Measurements from ENCODE around the gene MBIP. TPM values are rescaled to one million over a fixed set of nuclear protein-coding genes. Genes with fewer than 3 reads are reported as not detected.

The MBIP gene
- total RNA-seq, 2 experiments from 2014 or later = 29.9 to 30.8 TPM

- Mint-ChIP-seq H3K9me3 (no peaks in the 10 kb centered on the region), H3K27me3 (ENCODE audit: low read depth) (no peaks in the 10 kb centered on the region), H3K36me3 (ENCODE audit: low read depth) (peaks cover 43% of the 10 kb centered on the region), H3K4me1 (ENCODE audit: low read depth) (peaks cover 4% of the 10 kb centered on the region), H3K27ac (no peak overlapping the region), H3K4me3 (no peak overlapping the region)
- DNase-seq = no peak
- intact Hi-C loops (cut with micrococcal nuclease) = no loop called here
- CTCF ChIA-PET = interaction anchor here (1.3 kb wide), 1 partner anchor 69 kb away, joined by 3 read pairs; no protein-coding TSS in a partner anchor
These were observed 15.5 kb downstream of the MBIP start for GRCh38 chr14:36304895-36305294.

- H3K9me3 Mint-ChIP-seq = no peaks in the 10 kb centered on the region
- peaks cover 4% of the 10 kb centered on the region for H3K4me1 Mint-ChIP-seq (ENCODE audit: low read depth)
- peaks cover 38% of the 10 kb centered on the region for H3K36me3 Mint-ChIP-seq (ENCODE audit: low read depth)
- intact Hi-C loops (cut with micrococcal nuclease) = no loop called here
- DNase-seq = no peak
- CTCF ChIA-PET = no interaction called here
- H3K27ac Mint-ChIP-seq = no peak overlapping the region
- no peak overlapping the region for H3K4me3 Mint-ChIP-seq
- no peaks in the 10 kb centered on the region for H3K27me3 Mint-ChIP-seq (ENCODE audit: low read depth)
These were observed 16.5 kb downstream of the MBIP start for GRCh38 chr14:36303960-36304359.

GRCh38 chr14:36302823-36303222 lies 17.6 kb downstream of the MBIP start:
- CTCF ChIA-PET = no interaction called here
- peaks cover 40% of the 10 kb centered on the region for H3K36me3 Mint-ChIP-seq (ENCODE audit: low read depth)
- H3K4me3 Mint-ChIP-seq = no peak overlapping the region
- H3K4me1 Mint-ChIP-seq (ENCODE audit: low read depth) = peaks cover 4% of the 10 kb centered on the region
- no peak overlapping the region for H3K27ac Mint-ChIP-seq
- DNase-seq = no peak
- H3K9me3 Mint-ChIP-seq = no peaks in the 10 kb centered on the region
- intact Hi-C loops (cut with micrococcal nuclease) = no loop called here
- H3K27me3 Mint-ChIP-seq (ENCODE audit: low read depth) = no peaks in the 10 kb centered on the region

- peaks cover 45% of the 10 kb centered on the region for H3K36me3 Mint-ChIP-seq (ENCODE audit: low read depth)
- no peak overlapping the region for H3K4me3 Mint-ChIP-seq
- CTCF ChIA-PET = no interaction called here
- intact Hi-C loops (cut with micrococcal nuclease) = no loop called here
- DNase-seq = no peak
- H3K4me1 Mint-ChIP-seq (ENCODE audit: low read depth) = peaks cover 4% of the 10 kb centered on the region
- H3K27me3 Mint-ChIP-seq (ENCODE audit: low read depth) = no peaks in the 10 kb centered on the region
- H3K27ac Mint-ChIP-seq = no peak overlapping the region
- no peaks in the 10 kb centered on the region for H3K9me3 Mint-ChIP-seq
These were observed 19.3 kb downstream of the MBIP start for GRCh38 chr14:36301159-36301558.

GRCh38 chr14:36300337-36300736 lies 20.1 kb downstream of the MBIP start:
- no peak for DNase-seq
- CTCF ChIA-PET = no interaction called here
- Mint-ChIP-seq H3K36me3 (ENCODE audit: low read depth) (peaks cover 40% of the 10 kb centered on the region), H3K27ac (no peak overlapping the region), H3K4me1 (ENCODE audit: low read depth) (peaks cover 4% of the 10 kb centered on the region), H3K4me3 (no peak overlapping the region), H3K27me3 (ENCODE audit: low read depth) (no peaks in the 10 kb centered on the region), H3K9me3 (no peaks in the 10 kb centered on the region)
- intact Hi-C loops (cut with micrococcal nuclease) = no loop called here

- H3K9me3 Mint-ChIP-seq = no peaks in the 10 kb centered on the region
- H3K4me1 Mint-ChIP-seq (ENCODE audit: low read depth) = peaks cover 3% of the 10 kb centered on the region
- intact Hi-C loops (cut with micrococcal nuclease) = no loop called here
- CTCF ChIA-PET = interaction anchor here (0.6 to 2.2 kb wide), 2 partner anchors 78 to 1537 kb away, joined by 3 to 6 read pairs; no protein-coding TSS in a partner anchor
- H3K27ac Mint-ChIP-seq = no peak overlapping the region
- H3K36me3 Mint-ChIP-seq (ENCODE audit: low read depth) = peaks cover 25% of the 10 kb centered on the region
- no peak overlapping the region for H3K4me3 Mint-ChIP-seq
- no peak for DNase-seq
- H3K27me3 Mint-ChIP-seq (ENCODE audit: low read depth) = no peaks in the 10 kb centered on the region
These were observed 24.5 kb downstream of the MBIP start for GRCh38 chr14:36295642-36296627.

- H3K4me3 Mint-ChIP-seq = no peak overlapping the region
- H3K36me3 Mint-ChIP-seq (ENCODE audit: low read depth) = peaks cover 24% of the 10 kb centered on the region
- intact Hi-C loops (cut with micrococcal nuclease) = no loop called here
- H3K27ac Mint-ChIP-seq = no peak overlapping the region
- DNase-seq = no peak
- H3K9me3 Mint-ChIP-seq = no peaks in the 10 kb centered on the region
- CTCF ChIA-PET = interaction anchor here (2.2 kb wide), 1 partner anchor 79 kb away, joined by 6 read pairs; no protein-coding TSS in a partner anchor
- H3K27me3 Mint-ChIP-seq (ENCODE audit: low read depth) = no peaks in the 10 kb centered on the region
- no peaks in the 10 kb centered on the region for H3K4me1 Mint-ChIP-seq (ENCODE audit: low read depth)
These were observed 25.9 kb downstream of the MBIP start for GRCh38 chr14:36294543-36294942.

GRCh38 chr14:36293824-36294223 lies 26.6 kb downstream of the MBIP start:
- Mint-ChIP-seq H3K4me3 (no peak overlapping the region), H3K4me1 (ENCODE audit: low read depth) (no peaks in the 10 kb centered on the region), H3K27ac (no peak overlapping the region), H3K36me3 (ENCODE audit: low read depth) (peaks cover 20% of the 10 kb centered on the region), H3K9me3 (no peaks in the 10 kb centered on the region), H3K27me3 (ENCODE audit: low read depth) (no peaks in the 10 kb centered on the region)
- DNase-seq = no peak
- intact Hi-C loops (cut with micrococcal nuclease) = no loop called here
- CTCF ChIA-PET = interaction anchor here (2.2 kb wide), 1 partner anchor 80 kb away, joined by 6 read pairs; no protein-coding TSS in a partner anchor

GRCh38 chr14:36289954-36290353 lies 30.5 kb downstream of the MBIP start:
- Mint-ChIP-seq H3K27me3 (ENCODE audit: low read depth) (peaks cover 3% of the 10 kb centered on the region), H3K4me1 (ENCODE audit: low read depth) (no peaks in the 10 kb centered on the region), H3K4me3 (no peak overlapping the region), H3K27ac (no peak overlapping the region), H3K9me3 (no peaks in the 10 kb centered on the region), H3K36me3 (ENCODE audit: low read depth) (no peaks in the 10 kb centered on the region)
- CTCF ChIA-PET = no interaction called here
- DNase-seq = no peak
- intact Hi-C loops (cut with micrococcal nuclease) = no loop called here

GRCh38 chr14:36288496-36288895 lies 31.9 kb downstream of the MBIP start:
- DNase-seq = no peak
- H3K36me3 Mint-ChIP-seq (ENCODE audit: low read depth) = no peaks in the 10 kb centered on the region
- CTCF ChIA-PET = interaction anchor here (1.1 kb wide), 1 partner anchor 85 kb away, joined by 3 read pairs; no protein-coding TSS in a partner anchor

GRCh38 chr14:36284971-36285595 lies 35.4 kb downstream of the MBIP start:
- no peaks in the 10 kb centered on the region for H3K4me1 Mint-ChIP-seq (ENCODE audit: low read depth)
- H3K36me3 Mint-ChIP-seq (ENCODE audit: low read depth) = no peaks in the 10 kb centered on the region
- DNase-seq = no peak
- CTCF ChIA-PET = interaction anchor here (1.4 kb wide), 1 partner anchor 89 kb away, joined by 6 read pairs; no protein-coding TSS in a partner anchor
- H3K4me3 Mint-ChIP-seq = no peak overlapping the region
- intact Hi-C loops (cut with micrococcal nuclease) = no loop called here
- H3K27ac Mint-ChIP-seq = no peak overlapping the region
- no peaks in the 10 kb centered on the region for H3K9me3 Mint-ChIP-seq
- H3K27me3 Mint-ChIP-seq (ENCODE audit: low read depth) = peaks cover 25% of the 10 kb centered on the region

More at GRCh38 chr14:36288496-36288895, 31.9 kb downstream of the MBIP start:
- intact Hi-C loops (cut with micrococcal nuclease) = no loop called here
- Mint-ChIP-seq H3K9me3 (no peaks in the 10 kb centered on the region), H3K4me1 (ENCODE audit: low read depth) (no peaks in the 10 kb centered on the region), H3K4me3 (no peak overlapping the region), H3K27me3 (ENCODE audit: low read depth) (peaks cover 7% of the 10 kb centered on the region), H3K27ac (no peak overlapping the region)

GRCh38 chr14:36281309-36281708 lies 39.1 kb downstream of the MBIP start:
- no peaks in the 10 kb centered on the region for H3K4me1 Mint-ChIP-seq (ENCODE audit: low read depth)
- intact Hi-C loops (cut with micrococcal nuclease) = no loop called here
- H3K36me3 Mint-ChIP-seq (ENCODE audit: low read depth) = no peaks in the 10 kb centered on the region
- H3K27me3 Mint-ChIP-seq (ENCODE audit: low read depth) = peaks cover 39% of the 10 kb centered on the region
- H3K4me3 Mint-ChIP-seq = no peak overlapping the region
- CTCF ChIA-PET = no interaction called here
- no peak for DNase-seq
- no peaks in the 10 kb centered on the region for H3K9me3 Mint-ChIP-seq
- no peak overlapping the region for H3K27ac Mint-ChIP-seq
